Renal cortex interstitium (tissue), 11 donors: ENCODE data around the gene ELL. TPM values are rescaled to one million over a fixed set of nuclear protein-coding genes. Genes with fewer than 3 reads are reported as not detected.

Experiments used
- DNase-seq, 11 donors: peaks; one replicate each; pipeline ENCODE4 v3.0.0-alpha.2; 2013; ENCODE audit warnings: low read depth in 9 of 11, low spot score in 4 of 11; ENCODE audit errors: extremely low read depth in 1 of 11
- polyA plus RNA-seq, 3 donors: library from polyadenylated mRNA; unstranded; fragments of 120-200 nt; gene quantifications; one replicate each; pipeline ENCODE4 v1.2.1, GENCODE V29; 2013; ENCODE audit not compliant: insufficient read length in 3 of 3

Gene ELL
- polyA plus RNA-seq, 3 donors, result 8.4 to 13.3 (median 10.6) TPM

DNA sequence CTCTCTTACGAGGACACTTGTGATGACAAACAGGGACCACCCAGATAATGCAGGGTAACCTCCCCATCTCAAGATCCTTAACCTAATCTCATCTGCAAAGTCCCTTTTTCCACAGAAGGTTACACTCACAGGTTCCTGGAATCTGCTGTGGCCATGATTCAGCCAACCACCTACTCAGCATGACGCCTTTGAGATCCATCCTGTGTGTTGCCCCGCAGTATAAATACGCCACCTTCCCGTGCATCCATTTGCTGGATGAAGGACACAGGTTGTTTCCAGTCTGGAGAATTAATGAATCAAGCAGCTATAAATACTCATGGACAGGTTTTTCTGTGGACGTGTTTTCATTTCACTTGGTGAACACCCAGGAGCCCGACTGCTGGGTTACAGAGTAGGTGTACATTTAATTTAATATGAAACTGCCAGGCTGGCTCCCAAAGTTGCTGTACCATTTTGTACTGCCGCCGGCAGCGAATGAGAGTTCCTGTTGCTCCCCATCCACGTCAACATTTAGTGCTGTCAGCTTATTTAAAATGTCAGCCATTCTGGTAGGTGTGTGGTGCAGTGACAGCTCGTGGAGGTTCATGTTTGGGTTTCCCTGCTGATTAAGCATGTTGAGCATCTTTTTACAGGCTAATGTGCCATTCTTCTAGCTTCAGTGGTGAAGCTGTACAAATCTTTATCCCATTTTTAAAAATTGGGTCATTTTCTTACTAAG lies 40.2 kb downstream of the ELL start:
- DNase-seq, result no peak

DNA sequence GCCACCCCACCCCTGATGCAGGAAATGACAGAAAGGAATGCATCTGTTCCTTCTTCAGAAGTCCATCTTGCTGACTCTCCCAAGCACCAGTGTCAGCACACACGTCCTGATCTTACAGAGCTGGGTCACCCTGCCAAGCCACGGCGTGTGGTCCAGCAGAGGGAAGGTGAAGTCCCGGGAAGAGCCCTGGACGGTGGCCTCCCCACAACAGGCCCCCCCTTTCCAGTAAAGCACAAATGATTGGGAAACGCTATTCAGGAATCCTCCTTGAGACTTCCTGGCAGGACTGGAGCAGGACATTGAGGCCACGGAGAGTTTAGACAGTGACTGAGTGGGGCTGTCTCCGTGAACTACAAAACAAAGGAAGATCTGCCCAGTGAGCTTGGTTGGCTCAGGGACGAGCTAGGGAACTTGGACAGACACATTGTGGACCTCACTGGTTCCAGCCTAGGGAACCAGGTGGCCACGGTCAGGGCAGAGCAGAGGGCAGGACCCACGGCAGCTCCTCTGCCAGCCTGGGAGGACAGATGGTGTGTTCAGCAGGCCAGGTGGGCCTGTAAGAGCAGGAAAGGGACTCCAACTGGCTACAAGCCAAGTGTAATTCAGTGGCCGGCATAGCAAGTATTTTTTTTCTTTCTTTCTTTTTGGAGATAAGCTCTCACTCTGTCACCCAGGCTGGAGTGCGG lies 41.7 kb downstream of the ELL start:
- no peak for DNase-seq

DNA sequence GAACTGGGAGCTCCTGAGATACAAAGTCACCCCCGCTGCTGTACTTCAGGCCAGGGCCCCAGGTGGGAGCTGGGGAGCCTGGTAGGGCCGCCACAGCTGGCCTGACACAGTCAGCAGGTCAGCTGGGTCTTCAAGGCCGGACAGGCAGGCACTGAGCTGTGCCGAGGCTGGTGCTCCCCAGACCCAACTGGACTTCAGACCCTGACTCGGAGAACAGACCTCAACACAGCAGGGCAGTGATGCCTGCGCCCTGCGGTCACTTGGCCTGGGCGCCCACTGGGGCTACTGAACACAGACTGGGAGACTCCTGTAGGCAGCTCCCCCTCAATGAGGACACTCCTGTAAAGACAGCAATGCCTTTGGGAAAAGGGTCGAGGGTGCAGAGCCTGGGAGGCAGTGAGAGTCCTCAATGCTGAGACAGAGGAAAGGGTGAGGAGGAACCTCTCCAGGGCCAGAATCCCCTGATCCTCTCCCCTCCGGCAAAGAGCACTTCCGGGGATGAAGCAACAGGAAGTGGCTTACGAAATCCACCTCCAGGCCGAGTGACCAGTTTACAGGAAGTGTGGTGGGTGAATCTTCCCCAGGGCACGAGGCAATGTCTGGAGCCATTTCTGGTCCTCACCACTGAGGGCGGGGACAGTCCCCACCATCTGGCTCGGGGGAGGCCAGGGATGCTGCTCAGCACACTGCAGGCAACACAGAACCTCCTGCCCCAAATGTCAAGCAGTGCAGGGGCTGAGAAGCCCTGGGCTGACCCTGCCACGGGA lies 43.1 kb downstream of the ELL start:
- no peak for DNase-seq

DNA sequence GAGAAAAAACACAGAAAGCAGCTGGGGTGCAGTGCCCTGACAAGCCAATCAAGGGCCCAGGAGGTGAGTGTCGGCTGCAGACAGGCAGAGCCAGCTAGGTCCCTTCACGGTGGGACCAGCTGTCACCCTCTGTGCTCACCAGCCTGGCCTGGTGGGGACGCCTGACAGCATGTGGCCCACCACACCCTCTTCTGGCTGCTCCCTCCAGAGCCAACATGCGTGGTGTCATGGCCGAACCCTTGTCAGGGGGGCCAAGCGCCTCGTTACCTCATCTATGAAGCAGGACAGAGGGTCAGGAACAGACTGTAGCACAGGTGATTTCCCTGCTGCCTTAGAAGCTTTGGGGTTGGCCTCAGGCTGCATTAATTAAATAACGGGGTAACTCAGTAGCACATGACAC lies 43.9 kb downstream of the ELL start:
- DNase-seq, result no peak

DNA sequence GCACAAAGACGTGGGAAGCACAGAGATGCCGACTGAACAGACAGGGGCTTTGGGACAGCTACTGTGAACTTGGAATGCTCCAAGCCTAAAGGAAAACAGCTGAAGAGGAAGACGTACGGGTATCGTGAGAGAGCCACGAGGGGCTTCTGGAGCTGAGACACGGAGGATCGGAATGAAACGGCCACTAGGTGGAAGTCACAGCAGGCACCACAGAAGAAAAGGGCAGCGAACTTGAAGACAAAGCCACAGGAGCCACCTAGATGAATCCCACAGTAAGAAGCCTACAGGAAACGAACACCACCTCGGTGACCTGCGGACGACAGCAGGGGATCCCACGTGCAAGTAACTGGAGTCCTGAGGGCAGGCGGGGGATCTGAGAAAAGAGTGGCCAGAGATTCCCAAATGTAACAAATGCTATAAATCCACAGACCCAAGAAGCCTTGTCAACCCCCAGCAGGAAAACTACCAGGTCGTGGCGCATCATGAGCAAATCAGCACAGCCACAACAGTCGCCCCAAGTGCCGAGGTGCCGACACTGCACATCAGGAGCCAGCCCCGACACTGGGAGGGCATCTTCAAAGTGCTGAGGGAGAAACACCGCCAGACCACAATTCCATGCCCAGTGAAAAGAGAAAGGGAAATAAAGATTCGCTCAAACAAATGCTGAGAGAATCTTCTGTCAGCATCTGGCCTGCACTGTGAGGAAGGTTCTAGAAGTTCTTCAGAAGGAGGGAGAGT lies 44.7 kb downstream of the ELL start:
- no peak for DNase-seq

DNA sequence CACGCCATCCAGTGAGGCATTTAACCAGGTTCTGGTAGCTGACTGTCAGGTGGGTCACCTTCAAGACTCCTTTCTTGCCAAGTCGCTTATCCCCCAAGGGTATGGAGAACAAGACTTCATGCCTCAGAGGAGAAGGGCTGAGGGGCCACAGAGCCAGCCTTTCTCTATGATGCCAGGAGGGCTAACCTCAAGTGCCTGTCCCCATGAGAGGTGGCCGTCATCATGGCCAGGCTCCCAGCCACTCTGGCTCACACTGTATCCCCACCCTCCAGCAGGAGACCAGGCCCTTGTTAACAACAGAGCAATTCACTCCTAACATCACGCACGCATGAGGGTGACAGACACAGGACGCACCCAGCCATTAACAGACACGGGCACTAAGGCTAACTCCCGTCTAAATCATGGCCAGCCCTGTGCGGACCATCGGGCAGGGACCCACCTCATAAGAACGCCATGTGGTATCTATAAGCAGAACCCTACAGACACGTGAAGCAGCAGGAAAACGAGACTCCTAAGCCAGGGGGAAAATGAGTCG lies 45.3 kb downstream of the ELL start:
- DNase-seq, result no peak

DNA sequence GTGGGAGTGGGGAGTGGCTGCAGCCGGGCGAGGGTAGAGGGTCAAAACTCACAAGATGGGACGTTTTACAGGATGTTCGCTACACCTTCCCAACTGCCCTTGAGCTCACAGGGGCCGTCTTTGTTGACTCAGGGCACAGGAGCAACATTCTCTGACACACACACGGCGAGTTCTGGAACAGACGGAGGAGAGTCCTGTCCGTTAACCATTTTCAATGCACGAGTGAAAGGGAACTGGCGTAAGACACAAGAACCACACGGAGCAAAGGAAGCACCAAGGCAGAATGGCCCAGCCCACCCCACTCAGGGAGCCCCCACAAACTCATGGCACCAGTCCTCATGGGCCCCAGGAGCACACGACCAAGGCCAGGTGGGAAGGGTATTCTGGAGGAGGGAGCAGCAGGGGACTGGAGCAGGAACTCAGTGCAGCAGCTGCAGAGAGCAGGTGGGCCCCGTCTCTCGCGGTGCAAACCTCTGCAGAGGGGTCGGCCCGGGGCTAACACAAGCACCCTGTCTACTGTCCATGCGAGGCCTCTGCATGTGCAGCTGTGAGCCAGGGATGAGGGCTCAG lies 46.0 kb downstream of the ELL start:
- DNase-seq, result no peak

DNA sequence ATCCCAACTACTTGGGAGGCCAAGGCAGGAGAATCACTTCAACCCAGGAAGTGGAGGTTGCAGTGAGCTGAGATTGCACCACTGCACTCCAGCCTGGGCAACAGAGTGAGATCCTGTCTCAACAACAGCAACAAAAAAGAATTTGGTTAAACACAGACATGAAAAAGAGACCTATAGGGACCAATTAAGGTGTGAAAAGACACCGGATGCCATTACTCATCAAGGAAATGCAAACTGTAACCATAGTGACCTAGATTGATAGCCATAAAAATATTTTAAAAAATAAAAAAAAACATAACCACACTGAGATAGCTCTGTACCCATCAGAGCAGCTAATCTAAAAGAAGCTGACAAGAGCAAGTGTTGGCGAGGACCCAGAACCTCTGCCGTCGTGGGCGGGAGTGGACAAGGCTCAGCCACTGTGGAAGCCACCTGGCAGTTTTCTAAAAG lies 46.8 kb downstream of the ELL start:
- no peak for DNase-seq

DNA sequence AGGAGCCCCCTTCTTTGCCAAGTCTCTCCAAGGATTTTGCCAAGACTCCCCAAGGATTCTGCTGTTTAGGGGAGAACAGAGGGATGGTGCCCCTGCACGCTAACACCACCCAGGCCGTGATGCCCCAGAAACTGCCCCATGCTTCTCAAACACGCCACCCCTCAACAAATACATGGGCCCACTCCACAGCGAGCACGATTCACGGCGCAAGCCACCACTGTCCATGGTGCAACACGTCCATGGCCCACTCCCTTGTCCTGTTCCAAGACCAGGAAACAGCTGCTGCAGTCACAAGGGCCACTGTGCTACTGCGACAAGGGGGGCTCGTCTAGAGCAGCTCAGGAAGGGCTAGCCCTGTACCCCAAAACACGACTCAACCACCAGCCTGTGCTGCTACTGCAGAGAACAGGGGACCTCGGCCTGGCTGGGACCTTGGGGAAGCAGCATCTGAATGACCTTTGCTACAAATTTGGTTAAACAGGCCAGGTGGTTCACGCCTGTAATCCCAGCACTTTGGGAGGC lies 47.4 kb downstream of the ELL start:
- DNase-seq, result no peak

DNA sequence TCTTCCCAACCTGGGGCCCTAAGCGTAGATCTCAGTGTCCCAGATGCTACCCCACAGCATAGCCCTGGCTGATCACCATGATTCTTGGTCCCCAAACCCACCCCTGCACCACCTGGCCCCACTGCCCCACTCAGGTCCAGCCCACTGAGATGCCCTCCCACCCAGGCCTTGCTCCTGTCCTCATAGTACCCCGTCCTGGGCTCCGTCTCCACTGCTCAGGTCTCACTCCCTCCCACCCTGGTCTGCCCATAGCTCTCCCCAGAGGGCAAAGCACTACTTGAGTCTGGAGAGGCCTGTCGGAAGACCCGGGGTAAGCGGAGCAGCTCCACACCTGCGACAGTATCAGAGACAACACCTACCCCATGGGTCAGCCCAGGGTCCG lies 48.2 kb downstream of the ELL start:
- DNase-seq, result no peak

DNA sequence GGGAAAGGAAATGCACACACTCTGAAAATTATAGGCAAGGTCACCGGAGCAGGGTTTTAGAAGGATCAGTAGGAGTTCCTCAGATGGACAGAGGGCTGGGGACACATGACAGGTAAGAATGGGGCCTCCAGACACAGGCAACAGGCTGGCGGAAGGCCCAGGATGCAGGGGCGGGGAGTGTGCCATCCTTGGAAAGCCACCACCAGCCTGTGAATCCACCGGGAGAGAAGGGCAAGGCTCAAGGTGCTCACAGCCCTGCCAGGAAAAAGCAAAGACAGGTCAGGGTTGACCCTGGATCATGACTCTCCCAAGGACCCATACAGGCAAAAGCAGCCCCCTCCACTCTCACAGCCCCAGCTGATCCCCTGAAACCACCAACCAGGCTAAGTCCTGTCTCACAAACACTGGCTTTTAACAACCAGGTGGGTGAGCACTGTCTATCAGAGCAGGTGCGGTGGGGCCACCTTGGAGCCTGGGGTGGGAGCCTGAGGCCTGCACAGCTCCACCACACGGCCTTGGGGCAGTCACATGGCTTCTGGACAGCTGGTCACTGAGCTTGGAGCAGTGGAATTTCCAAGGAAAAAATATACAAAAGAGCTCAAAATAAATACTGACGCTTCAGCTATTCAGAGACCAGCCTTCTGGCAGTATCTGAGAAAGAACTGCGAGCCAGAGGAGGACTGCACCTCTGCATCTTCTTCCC lies 48.7 kb downstream of the ELL start:
- no peak for DNase-seq

DNA sequence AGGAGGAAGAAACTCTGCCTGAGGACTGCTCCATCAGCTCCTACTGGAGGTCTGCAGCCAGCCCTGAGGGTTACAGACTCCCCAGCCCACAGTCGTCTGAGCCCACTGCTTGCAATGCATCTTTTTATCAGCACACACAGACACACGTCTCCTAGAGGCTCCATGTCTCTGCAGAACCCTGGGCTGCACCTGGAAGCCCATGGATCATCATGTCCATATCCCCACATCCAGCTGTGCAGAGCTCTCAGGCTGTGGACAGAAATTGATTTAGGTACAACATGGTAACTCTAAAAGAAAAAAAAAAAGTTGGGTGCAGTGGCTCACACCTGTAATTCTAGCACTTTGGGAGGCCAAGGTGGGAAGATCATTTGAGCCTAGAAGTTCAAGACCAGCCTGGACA lies 51.1 kb downstream of the ELL start:
- no peak for DNase-seq

DNA sequence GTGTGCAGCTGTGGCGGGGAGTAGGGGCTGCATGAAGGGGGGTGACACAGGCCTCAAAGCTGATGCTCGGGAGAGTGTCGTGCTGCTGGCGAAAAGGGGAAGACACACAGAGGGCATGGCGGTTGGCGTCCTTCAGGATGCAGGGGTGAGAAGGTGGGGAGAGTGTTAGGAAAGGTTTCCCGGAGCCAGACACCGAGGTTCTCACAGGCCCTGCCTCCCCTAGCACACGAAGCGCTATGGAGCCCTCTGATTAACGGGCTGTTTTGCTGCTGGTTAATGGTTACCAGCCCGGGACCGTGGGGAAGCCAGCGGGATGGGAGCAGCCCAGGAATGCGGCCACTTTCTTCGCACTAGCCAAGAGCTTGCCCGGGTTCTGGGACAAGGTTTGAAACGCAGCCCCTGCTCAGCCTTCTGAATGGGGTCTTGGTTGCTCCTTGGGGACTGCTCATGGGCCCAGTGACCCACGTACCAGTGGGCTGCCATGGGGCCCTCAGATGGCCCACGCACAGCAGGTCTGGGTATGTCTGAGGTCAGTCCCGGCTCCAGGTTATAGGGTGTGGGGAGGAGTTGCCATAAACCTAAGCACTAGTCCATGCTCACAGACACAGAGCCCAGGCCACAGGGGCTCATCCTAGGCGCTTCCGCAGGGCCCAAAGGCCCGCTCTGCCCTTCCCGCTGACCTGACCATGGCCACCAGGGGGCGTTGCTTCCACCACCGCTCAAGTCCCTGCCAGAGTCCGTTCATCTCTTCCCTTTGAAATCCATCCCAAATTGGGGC lies 52.6 kb downstream of the ELL start:
- peak in 6 of 11 donors; percentile 42 to 66 (median 49) for DNase-seq

DNA sequence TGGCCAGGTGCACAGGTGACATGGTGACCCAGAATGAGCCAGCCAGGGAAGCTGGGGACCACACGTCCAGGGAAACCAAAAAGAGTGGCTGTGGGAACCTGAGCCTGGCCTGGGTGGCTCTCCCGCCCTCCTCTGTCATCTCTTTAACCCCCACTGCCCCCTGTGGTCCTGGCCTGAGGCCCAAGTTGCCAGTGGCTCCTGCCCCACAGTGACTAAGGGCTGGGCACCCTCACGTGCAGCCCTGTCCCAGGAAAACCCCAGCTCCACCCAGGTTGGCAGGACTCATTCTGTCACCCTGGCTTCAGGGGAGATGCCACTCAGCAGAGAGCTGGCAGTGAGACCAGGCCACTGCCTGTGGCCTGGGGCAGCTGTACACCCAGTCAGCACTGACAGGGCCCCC lies 53.4 kb downstream of the ELL start:
- no peak for DNase-seq

DNA sequence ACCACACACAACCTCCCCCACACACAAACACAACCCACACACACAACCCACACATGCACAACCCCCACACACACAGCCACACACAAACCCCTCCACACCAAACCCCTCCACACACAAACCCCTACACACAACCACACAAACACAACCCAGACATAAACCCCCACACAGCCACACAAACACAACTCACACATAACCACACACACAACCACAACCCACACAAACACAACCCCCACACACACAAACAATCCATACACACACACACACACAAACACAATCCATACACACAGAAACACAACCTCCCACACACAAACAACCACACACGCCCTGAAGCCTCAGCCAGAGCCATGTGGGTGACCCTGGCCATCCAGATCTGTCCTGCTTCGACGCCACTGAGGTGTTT lies 53.9 kb downstream of the ELL start:
- DNase-seq, result no peak

DNA sequence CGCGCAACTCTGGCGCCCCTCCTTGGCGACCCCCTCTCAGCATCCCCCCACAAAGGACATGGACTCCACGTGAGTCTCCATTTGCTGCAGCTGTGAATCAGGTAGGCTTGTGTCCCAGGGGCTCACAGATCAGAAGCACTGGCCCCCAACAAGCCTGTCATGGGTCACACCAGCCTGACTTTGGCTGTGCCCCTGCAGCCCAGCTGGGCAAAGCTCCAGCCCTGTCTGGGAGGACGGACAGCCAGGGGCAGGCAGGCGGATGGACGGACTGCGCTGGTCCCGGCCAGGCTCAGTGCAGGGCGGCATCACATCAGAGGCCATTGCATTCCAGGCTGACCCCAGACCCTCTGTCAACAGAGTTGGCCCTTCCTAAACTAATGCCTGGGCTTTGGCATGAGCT lies 55.5 kb downstream of the ELL start:
- no peak for DNase-seq

DNA sequence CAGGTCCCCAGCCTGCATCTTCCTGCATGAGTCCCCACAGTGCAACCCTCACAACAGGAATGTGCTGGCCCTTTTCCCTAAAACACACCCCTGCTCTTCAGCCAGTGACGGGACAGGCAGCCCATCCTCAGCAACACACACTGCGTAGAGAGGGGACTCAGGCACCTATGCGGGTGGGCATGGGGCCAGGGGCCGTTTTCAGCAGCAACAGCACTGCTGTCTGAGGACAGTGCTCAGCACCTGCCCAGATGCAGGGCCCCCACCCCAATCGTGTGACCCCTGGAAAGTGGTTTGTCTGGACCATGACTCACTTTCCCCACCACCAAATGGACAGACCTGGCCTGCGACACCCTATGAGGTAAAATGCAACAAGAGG lies 55.9 kb downstream of the ELL start:
- no peak for DNase-seq
